PC-9 (cell line): ENCODE data around the gene RNF145.

Experiments
- CTCF ChIP-seq: fragments of 200-600 bp; sonication (generic); conservative IDR thresholded peaks from 2 replicates; pipeline ENCODE4 v1.6.1; 2017; ENCODE audit warnings: mixed run types, antibody characterized with exemption, mild to moderate bottlenecking, moderate library complexity
- EZH2 ChIP-seq: fragments of 200-600 bp; sonication (generic); IDR thresholded peaks from 2 replicates; pipeline ENCODE4 v1.8.0; 2017; ENCODE audit warnings: antibody characterized with exemption, low read depth

- TF ChIP-seq CTCF (no peak), EZH2 (no peak)
Observed at GRCh38 chr5:159218595-159219023, 9.3 kb upstream of the RNF145 start.
